ENCODE results near the gene DYNC2LI1.
A peak's percentile ranks its signal among the peaks of the same experiment; 100 is the strongest.

The DYNC2LI1 gene

DNA sequence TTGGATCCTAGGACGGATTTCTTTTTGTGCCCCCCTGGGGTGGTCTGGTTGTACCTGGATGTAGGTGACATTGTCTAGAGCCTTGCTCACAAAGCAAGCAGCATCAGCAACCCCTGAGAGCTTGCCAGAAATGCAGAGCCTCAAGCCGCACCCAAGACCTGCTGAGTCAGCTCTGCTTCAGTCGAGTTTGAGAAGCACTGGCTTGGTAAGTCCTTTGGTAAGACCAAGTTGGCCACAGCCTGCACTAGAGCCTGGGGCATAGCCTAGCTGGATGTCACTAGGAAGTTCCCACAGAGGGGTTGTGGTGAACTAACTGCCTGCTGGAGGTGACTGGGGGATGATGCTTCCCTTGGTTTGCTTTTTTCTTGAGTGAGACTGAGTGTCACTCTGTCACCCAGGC lies 58.6 kb downstream of the DYNC2LI1 start:
- TF ChIP-seq POLR2A (IDR thresholded peaks at IDR 0.05; ENCODE audit: extremely low read depth, insufficient read length) (no peak), MYC (IDR thresholded peaks at IDR 0.05; ENCODE audit: low read depth, low read length) (no peak)
- TF ChIP-seq, protein P1, sequence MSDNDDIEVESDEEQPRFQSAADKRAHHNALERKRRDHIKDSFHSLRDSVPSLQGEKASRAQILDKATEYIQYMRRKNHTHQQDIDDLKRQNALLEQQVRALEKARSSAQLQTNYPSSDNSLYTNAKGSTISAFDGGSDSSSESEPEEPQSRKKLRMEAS (IDR thresholded peaks at IDR 0.05; ENCODE audit: low read depth, low read length): no peak
- TF ChIP-seq, protein P2, sequence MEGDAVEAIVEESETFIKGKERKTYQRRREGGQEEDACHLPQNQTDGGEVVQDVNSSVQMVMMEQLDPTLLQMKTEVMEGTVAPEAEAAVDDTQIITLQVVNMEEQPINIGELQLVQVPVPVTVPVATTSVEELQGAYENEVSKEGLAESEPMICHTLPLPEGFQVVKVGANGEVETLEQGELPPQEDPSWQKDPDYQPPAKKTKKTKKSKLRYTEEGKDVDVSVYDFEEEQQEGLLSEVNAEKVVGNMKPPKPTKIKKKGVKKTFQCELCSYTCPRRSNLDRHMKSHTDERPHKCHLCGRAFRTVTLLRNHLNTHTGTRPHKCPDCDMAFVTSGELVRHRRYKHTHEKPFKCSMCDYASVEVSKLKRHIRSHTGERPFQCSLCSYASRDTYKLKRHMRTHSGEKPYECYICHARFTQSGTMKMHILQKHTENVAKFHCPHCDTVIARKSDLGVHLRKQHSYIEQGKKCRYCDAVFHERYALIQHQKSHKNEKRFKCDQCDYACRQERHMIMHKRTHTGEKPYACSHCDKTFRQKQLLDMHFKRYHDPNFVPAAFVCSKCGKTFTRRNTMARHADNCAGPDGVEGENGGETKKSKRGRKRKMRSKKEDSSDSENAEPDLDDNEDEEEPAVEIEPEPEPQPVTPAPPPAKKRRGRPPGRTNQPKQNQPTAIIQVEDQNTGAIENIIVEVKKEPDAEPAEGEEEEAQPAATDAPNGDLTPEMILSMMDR (IDR thresholded peaks at IDR 0.05; ENCODE audit: low read depth, low read length): no peak
- no peak overlapping the region for H3K4me3 ChIP-seq (ENCODE audit: low read depth, low read length)
- DNase-seq (ENCODE audit: low read depth): peak; percentile 20

DNA sequence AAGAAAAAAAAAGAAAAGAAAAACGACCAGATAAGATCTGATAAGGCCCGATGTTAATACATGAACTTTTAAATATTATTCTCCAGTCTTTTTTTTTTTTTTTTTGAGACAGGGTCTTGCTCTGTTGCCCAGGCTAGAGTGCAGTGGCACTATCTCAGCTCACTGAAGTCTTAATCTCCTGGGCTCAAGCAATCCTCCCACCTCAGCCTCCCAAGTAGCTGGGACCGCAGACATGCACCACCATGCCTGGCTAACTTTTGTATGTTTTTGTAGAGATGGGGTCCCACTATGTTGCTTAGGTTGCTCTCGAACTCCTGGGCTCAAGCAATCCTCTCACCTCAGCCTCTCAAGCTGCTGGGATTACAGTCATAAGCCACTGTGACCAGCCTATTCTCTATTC lies 63.2 kb downstream of the DYNC2LI1 start:
- TF ChIP-seq MYC (IDR thresholded peaks at IDR 0.05; ENCODE audit: low read depth, low read length) (no peak), POLR2A (IDR thresholded peaks at IDR 0.05; ENCODE audit: extremely low read depth, insufficient read length) (no peak)
- TF ChIP-seq, protein P2 (IDR thresholded peaks at IDR 0.05; ENCODE audit: low read depth, low read length): no peak
- TF ChIP-seq, protein P1 (IDR thresholded peaks at IDR 0.05; ENCODE audit: low read depth, low read length): no peak
- no peak overlapping the region for H3K4me3 ChIP-seq (ENCODE audit: low read depth, low read length)
- no peak for DNase-seq (ENCODE audit: low read depth)

DNA sequence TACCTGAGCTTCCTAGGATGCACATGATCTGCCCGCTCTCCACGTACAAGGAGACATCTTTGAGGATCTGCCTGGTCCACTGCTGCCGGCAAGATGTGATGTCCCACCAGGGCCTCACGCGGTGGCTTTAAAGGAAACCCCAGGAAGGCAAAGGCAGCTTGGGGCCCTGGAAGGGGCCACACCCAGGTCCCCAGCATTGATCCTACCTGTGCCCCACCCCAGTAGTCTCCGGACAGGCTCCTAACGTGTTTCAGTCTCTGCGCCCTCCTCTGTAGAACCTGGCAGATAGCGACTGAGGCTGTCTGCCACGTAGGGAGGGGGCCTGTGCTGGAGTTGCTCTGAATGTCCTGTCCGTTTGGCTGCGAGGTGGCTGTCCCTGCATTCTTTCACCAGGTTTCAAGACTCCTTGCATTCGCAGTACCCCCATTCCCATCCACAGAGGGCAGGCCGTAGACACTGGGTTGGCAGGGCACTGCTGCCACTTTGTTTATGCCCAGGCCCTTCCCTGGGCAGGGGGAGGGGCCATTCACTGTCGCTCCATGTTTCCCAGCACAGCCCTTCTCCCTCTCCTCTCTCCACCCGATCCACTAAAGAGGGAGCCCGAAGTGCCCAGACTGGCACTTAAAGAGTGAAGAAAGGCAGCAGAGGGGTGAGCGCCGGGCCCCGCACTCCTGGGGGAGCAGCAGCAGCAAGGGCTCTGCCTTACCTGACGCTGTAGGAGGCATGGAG lies 64.2 kb downstream of the DYNC2LI1 start:
- TF ChIP-seq, protein P1 (IDR thresholded peaks at IDR 0.05; ENCODE audit: low read depth, low read length): no peak
- TF ChIP-seq POLR2A (IDR thresholded peaks at IDR 0.05; ENCODE audit: extremely low read depth, insufficient read length): no peak
- TF ChIP-seq, protein P2 (IDR thresholded peaks at IDR 0.05; ENCODE audit: low read depth, low read length): no peak
- no peak for TF ChIP-seq MYC (IDR thresholded peaks at IDR 0.05; ENCODE audit: low read depth, low read length)
- no peak for DNase-seq (ENCODE audit: low read depth)
- no peak overlapping the region for H3K4me3 ChIP-seq (ENCODE audit: low read depth, low read length)

DNA sequence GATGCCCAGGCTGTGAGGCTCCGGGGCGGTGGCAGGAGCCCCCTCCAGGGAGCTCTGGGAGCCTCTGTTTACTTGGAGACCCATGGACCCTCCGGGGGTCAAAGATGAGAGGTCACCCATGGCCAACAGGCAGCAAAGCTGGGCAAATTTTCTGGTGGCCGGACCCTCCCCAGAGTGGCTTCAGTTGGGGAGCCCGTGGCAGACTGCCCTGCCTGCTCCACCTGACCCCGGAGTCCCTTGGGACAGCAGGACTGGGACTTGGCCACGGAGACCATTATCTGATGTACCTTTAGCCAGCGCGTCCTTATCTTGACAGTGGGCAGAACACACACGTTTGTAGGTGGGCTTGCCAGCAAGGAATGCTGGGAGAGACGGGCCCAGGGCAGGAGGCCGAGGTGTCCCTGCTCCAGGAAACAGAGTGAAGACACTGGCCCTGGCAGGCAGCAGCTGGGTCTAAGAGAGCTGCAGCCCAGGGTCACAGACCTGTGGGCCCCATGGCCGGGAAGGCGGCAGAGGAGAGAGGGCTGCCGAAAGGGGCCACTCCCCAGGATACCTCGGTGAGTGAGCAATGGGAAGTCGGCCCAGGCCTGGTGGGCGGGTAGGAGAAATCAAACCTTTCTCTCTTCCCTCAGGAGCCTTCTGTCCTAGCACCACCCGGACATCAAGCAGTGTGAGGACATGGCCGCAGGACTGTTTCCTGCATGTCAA lies 64.9 kb downstream of the DYNC2LI1 start, which contains the start of the genes ABCG5 and ABCG8:
Gene ABCG5, minus strand, starts transcription at position 280 of the 708 bp plus-strand sequence. Its CDS starts 160 bp downstream, at position 120.
Gene ABCG8, plus strand, starts transcription at position 412 of the 708 bp plus-strand sequence. Its CDS starts 83 bp downstream, at position 495.
- H3K4me3 ChIP-seq (ENCODE audit: low read depth, low read length): no peak within 1 kb of the TSS

DNA sequence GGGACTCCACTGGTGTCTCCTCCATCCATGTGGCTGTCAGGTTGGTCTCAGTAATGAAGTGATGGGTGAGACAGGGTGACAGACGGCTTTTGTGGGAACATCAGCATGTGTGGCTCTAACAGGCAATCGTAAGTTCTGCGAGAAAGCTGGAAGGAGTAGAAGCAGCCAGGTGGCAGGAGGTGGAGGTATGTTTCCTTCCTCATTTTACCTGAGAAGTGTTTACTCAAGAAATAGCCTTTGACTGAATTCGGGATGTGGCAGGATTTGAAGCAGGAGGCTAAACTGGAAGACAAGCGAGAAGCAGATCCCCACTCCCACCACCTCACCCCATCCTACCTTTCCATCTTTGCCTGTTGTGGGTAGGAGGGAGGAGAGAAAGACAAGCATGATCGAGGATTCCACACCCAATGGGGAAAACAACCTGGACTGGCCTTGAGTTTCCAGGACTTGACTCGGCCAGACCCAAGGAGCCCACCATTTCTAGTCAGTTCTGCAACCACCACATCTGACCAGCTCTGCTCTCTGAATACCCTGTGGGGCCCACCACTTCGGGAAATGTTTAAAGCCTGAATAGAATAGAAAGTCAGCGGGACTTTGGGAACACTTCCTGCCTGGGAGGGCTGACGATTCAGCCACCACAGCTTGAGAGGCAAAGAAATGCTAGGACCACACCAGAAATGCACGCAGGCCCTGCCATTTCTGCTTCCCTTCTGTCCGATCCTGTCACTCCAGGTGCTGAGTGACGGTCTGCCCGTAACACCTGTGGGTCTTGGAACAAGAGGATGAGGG lies 66.1 kb downstream of the DYNC2LI1 start:
- TF ChIP-seq, protein P2 (IDR thresholded peaks at IDR 0.05; ENCODE audit: low read depth, low read length): no peak
- no peak for TF ChIP-seq MYC (IDR thresholded peaks at IDR 0.05; ENCODE audit: low read depth, low read length)
- TF ChIP-seq, protein P1 (IDR thresholded peaks at IDR 0.05; ENCODE audit: low read depth, low read length): no peak
- no peak for TF ChIP-seq POLR2A (IDR thresholded peaks at IDR 0.05; ENCODE audit: extremely low read depth, insufficient read length)
- H3K4me3 ChIP-seq (ENCODE audit: low read depth, low read length): no peak overlapping the region
- DNase-seq (ENCODE audit: low read depth): no peak

More for the DNA sequence above, 64.9 kb downstream of the DYNC2LI1 start, which contains the start of the genes ABCG5 and ABCG8:
- no peak for DNase-seq (ENCODE audit: low read depth)
- TF ChIP-seq, protein P1 (IDR thresholded peaks at IDR 0.05; ENCODE audit: low read depth, low read length): no peak
- TF ChIP-seq MYC (IDR thresholded peaks at IDR 0.05; ENCODE audit: low read depth, low read length) (no peak), POLR2A (IDR thresholded peaks at IDR 0.05; ENCODE audit: extremely low read depth, insufficient read length) (no peak)
- TF ChIP-seq, protein P2 (IDR thresholded peaks at IDR 0.05; ENCODE audit: low read depth, low read length): no peak

All from NB4 (cell line).